ENCODE measurements around the gene ICE1. TPM values are rescaled to one million over a fixed set of nuclear protein-coding genes. Genes with fewer than 3 reads are reported as not detected.

Gene ICE1
- total RNA-seq, 1 experiment from 2014 or later: 30.6 TPM

DNA sequence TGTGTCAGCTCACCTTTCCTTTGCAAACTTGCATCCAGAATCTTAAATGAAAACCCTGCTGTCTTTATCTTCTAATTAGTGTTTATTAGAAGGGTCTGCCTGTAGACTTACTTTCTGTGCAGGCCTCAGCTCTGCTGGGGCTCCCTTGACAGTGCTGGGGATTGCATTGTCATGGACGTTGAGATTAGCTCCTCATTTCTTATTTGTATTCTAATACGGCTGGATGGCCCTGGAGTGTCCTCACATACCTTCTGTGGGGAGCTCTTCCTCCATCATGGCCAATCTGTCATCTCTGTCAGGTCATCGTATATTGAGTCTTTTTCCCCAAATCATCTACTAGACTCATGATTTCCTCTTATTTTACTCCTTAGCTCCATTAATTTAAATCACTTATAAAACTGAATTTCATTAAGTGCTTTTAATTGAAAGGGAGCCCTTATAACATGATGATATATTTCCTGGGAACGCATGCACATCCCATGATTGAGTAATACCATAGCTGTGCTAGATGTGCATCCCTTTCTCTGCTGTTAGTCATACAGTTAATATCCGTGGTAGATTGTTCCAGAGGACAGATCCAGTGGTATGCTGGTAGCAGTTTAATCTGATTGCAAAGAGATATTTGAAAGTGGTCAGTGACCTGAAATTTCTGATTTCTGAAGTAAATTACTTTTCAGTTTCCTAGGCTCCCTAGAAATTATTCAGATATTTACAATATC is 61.6 kb downstream of the ICE1 start:
- H3K4me1 Mint-ChIP-seq (ENCODE audit: low read depth, unreplicated experiment): no peaks in the 10 kb centered on the region
- no peaks in the 10 kb centered on the region for H3K27me3 ChIP-seq (replicated peaks; ENCODE audit: control insufficient read depth, insufficient read depth, low read length)
- no peak for DNase-seq
- no peaks in the 10 kb centered on the region for H3K9me3 ChIP-seq
- POLR2A ChIA-PET: no interaction called here
- no peaks in the 10 kb centered on the region for H3K27me3 Mint-ChIP-seq (ENCODE audit: insufficient read depth, unreplicated experiment)
- CTCF ChIA-PET: no interaction called here
- intact Hi-C loops (cut with micrococcal nuclease; ENCODE audit: unreplicated experiment): no loop called here
- H3K36me3 Mint-ChIP-seq (ENCODE audit: insufficient read depth, unreplicated experiment): peaks cover 17% of the 10 kb centered on the region
- no TSS peak for BruUV-seq (replicated peaks)
- H3K4me1 ChIP-seq: no peaks in the 10 kb centered on the region
- no peak overlapping the region for H3K27ac Mint-ChIP-seq (ENCODE audit: unreplicated experiment)
- no peaks in the 10 kb centered on the region; the same call in 1 of the 2 replicates for H3K36me3 ChIP-seq (ENCODE audit: control insufficient read depth, insufficient read depth, low read length)
- no peak overlapping the region for H3K4me3 Mint-ChIP-seq (ENCODE audit: unreplicated experiment)
- H3K4me3 ChIP-seq (ENCODE audit: low read depth, low read length): no peak overlapping the region
- no peaks in the 10 kb centered on the region for H3K9me3 Mint-ChIP-seq (ENCODE audit: unreplicated experiment)
- TF ChIP-seq, protein P1, sequence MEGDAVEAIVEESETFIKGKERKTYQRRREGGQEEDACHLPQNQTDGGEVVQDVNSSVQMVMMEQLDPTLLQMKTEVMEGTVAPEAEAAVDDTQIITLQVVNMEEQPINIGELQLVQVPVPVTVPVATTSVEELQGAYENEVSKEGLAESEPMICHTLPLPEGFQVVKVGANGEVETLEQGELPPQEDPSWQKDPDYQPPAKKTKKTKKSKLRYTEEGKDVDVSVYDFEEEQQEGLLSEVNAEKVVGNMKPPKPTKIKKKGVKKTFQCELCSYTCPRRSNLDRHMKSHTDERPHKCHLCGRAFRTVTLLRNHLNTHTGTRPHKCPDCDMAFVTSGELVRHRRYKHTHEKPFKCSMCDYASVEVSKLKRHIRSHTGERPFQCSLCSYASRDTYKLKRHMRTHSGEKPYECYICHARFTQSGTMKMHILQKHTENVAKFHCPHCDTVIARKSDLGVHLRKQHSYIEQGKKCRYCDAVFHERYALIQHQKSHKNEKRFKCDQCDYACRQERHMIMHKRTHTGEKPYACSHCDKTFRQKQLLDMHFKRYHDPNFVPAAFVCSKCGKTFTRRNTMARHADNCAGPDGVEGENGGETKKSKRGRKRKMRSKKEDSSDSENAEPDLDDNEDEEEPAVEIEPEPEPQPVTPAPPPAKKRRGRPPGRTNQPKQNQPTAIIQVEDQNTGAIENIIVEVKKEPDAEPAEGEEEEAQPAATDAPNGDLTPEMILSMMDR (IDR thresholded peaks at IDR 0.05; ENCODE audit: insufficient read depth in 1 of 2, low read depth in 1 of 2, low read length in 1 of 2, severe bottlenecking in 1 of 2, unreplicated experiment in 1 of 2): no peak

DNA sequence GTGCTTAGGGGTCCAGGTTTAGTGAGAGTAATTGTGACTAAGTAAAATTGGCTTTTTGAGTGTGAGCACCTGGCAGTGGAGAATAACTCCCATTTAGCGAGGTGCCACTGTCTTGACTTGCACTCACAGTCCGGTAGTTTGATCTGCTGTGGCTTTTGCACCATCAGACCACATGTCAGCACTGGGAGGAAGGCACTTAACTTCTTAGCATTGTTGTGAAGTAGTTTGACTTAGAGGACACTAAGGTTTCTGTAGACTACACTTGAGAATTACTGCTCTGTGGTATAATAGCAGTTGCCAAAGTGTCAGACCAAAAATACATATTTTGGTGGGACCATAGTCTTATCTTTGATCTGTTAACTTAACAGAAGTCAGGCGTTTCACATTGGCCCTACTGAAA is 63.6 kb downstream of the ICE1 start:
- no TSS peak for BruUV-seq (replicated peaks)
- Mint-ChIP-seq H3K27me3 (ENCODE audit: insufficient read depth, unreplicated experiment) (no peaks in the 10 kb centered on the region), H3K4me1 (ENCODE audit: low read depth, unreplicated experiment) (no peaks in the 10 kb centered on the region), H3K4me3 (ENCODE audit: unreplicated experiment) (no peak overlapping the region), H3K27ac (ENCODE audit: unreplicated experiment) (no peak overlapping the region), H3K9me3 (ENCODE audit: unreplicated experiment) (no peaks in the 10 kb centered on the region), H3K36me3 (ENCODE audit: insufficient read depth, unreplicated experiment) (peaks cover 17% of the 10 kb centered on the region)
- intact Hi-C loops (cut with micrococcal nuclease; ENCODE audit: unreplicated experiment): no loop called here
- no peak for DNase-seq
- POLR2A ChIA-PET: no interaction called here
- no peaks in the 10 kb centered on the region for H3K9me3 ChIP-seq
- H3K27me3 ChIP-seq (replicated peaks; ENCODE audit: control insufficient read depth, insufficient read depth, low read length): no peaks in the 10 kb centered on the region
- TF ChIP-seq, protein P1 (IDR thresholded peaks at IDR 0.05; ENCODE audit: insufficient read depth in 1 of 2, low read depth in 1 of 2, low read length in 1 of 2, severe bottlenecking in 1 of 2, unreplicated experiment in 1 of 2): no peak
- CTCF ChIA-PET: no interaction called here
- H3K36me3 ChIP-seq (ENCODE audit: control insufficient read depth, insufficient read depth, low read length): no peaks in the 10 kb centered on the region
- no peak overlapping the region for H3K4me3 ChIP-seq (ENCODE audit: low read depth, low read length)
- no peaks in the 10 kb centered on the region for H3K4me1 ChIP-seq

DNA sequence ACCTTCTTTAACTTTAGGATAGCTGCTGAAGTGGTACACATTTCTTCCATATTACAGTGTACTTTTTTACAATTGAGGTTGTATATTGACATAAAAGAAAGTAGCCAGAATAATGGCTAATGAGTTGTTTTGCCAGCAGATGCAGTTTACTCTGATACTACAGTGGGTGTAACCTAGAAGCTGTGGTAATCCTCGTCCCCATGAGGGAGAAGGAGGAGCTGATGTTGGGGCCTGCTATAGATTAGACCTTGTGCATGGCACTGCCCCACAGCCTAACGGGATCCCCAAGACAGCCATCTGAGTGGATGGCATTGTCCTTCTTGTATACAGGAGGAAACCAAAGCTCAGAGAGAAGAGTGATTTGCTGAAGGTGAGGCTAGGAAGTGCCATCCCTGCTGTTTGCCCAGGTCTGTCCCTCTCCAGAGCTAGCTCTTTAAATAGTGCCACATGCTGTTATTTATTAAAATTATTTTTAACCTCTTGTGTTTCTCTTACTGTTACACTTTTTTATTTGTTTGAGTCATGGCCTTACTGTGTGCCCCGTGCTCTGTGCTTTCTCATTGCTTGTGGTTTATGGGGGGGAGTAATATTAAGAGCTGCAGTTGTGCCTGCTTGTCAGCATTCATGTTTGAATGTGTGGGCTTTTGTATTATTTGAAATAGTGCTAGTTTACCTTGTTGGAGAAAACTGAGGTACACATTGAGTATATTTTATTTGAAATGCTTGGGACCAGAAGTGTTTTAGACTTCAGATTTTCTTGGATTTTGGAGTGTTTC is 65.3 kb downstream of the ICE1 start:
- Mint-ChIP-seq H3K27ac (ENCODE audit: unreplicated experiment) (no peak overlapping the region), H3K4me1 (ENCODE audit: low read depth, unreplicated experiment) (no peaks in the 10 kb centered on the region), H3K9me3 (ENCODE audit: unreplicated experiment) (no peaks in the 10 kb centered on the region), H3K36me3 (ENCODE audit: insufficient read depth, unreplicated experiment) (peaks cover 17% of the 10 kb centered on the region), H3K4me3 (ENCODE audit: unreplicated experiment) (no peak overlapping the region), H3K27me3 (ENCODE audit: insufficient read depth, unreplicated experiment) (no peaks in the 10 kb centered on the region)
- DNase-seq: no peak
- no peaks in the 10 kb centered on the region for H3K4me1 ChIP-seq
- H3K36me3 ChIP-seq (ENCODE audit: control insufficient read depth, insufficient read depth, low read length): no peaks in the 10 kb centered on the region
- intact Hi-C loops (cut with micrococcal nuclease; ENCODE audit: unreplicated experiment): no loop called here
- H3K4me3 ChIP-seq (ENCODE audit: low read depth, low read length): no peak overlapping the region
- ChIA-PET CTCF (no interaction called here), POLR2A (no interaction called here)
- H3K27me3 ChIP-seq (replicated peaks; ENCODE audit: control insufficient read depth, insufficient read depth, low read length): no peaks in the 10 kb centered on the region
- TF ChIP-seq, protein P1 (IDR thresholded peaks at IDR 0.05; ENCODE audit: insufficient read depth in 1 of 2, low read depth in 1 of 2, low read length in 1 of 2, severe bottlenecking in 1 of 2, unreplicated experiment in 1 of 2): no peak
- no TSS peak for BruUV-seq (replicated peaks)
- no peaks in the 10 kb centered on the region for H3K9me3 ChIP-seq
